Body of pancreas (tissue), 4 donors: ENCODE results near the gene NEK10. TPM values are rescaled to one million over a fixed set of nuclear protein-coding genes. Genes with fewer than 3 reads are reported as not detected.

Experiments used
- ATAC-seq: fragments of 150-250 bp; one replicate; pipeline ENCODE4 v1.9.1; 2016
- DNase-seq, 4 donors: peaks; one replicate each; pipeline ENCODE4 v3.0.0-alpha.2; 2019
- H3K27ac ChIP-seq, 4 donors: fragments of 200-600 bp; sonication (generic); 1 replicate in 3 of 4; 2 replicates in 1 of 4; pipeline versions ENCODE4 v1.5.1 to v1.6.1; 2016 to 2019; ENCODE audit warnings: mild to moderate bottlenecking in 1 of 4, mixed read lengths in 1 of 4, moderate library complexity in 1 of 4
- H3K27me3 ChIP-seq, 2 donors: fragments of 200-600 bp; sonication (generic); one replicate each; pipeline ENCODE4 v1.6.0; 2016; ENCODE audit warnings: mild to moderate bottlenecking in 1 of 2
- H3K36me3 ChIP-seq, 2 donors: fragments of 200-600 bp; sonication (generic); replicated peaks in 1 of 2; 2 replicates each; pipeline ENCODE4 v1.5.1; 2016; ENCODE audit warnings: low read depth in 2 of 2; ENCODE audit not compliant: insufficient read depth in 1 of 2
- H3K4me1 ChIP-seq: fragments of 200-600 bp; sonication (generic); one replicate; pipeline ENCODE4 v1.6.0; 2016
- H3K4me3 ChIP-seq, 2 donors: fragments of 200-600 bp; sonication (generic); 1 replicate in 1 of 2; 2 replicates in 1 of 2; pipeline ENCODE4 v1.5.1; 2016 to 2019
- H3K9me3 ChIP-seq, 3 donors: fragments of 200-600 bp; sonication (generic); 1 replicate in 2 of 3; 2 replicates in 1 of 3; pipeline ENCODE4 v1.5.1; 2016
- CTCF ChIP-seq, 7 experiments: fragments of 450-650 bp in 4 of 7; fragments of 200-600 bp in 3 of 7; sonication (generic) in 3 of 7; IDR thresholded peaks; one replicate each; pipeline ENCODE4 v1.5.1; 2016 to 2019; ENCODE audit warnings: antibody characterized with exemption in 7 of 7
- POLR2A ChIP-seq, 3 donors: fragments of 450-650 bp; IDR thresholded peaks; one replicate each; pipeline ENCODE4 v1.6.1; 2016; ENCODE audit warnings: antibody characterized with exemption in 3 of 3, mild to moderate bottlenecking in 2 of 3
- WGBS, 2 donors: methylation state at CpG; one replicate each; pipeline ENCODE4 v1.1.5; 2017; 5-methylcytosine and 5-hydroxymethylcytosine counted together
- intact Hi-C: fragments of 100-400 bp; cut with DNase I; formaldehyde crosslinking; loops from one replicate; pipeline ENCODE4 v1.15.1; 2023
- total RNA-seq, 2 donors: library from RNA; depleted of rRNA; stranded (reverse); fragments of >200 nt; gene quantifications; one replicate each; pipeline ENCODE4 v1.1.0, GENCODE V29; 2016

Gene NEK10
- total RNA-seq, 2 donors from 2014 or later: 0.33 to 0.78 TPM

GRCh38 chr3:27315003-27315402 is 54.2 kb downstream of the NEK10 start:
- H3K27me3 ChIP-seq: no peaks in the 10 kb centered on the region
- H3K27ac ChIP-seq: no peak overlapping the region
- no peak for DNase-seq
- H3K36me3 ChIP-seq: no peaks in the 10 kb centered on the region
- no peaks in the 10 kb centered on the region for H3K9me3 ChIP-seq
- 59 to 62% methylated on average over 2 of the region's 2 CpGs for WGBS, 2 donors
- ATAC-seq: no peak
- peaks cover 7% of the 10 kb centered on the region for H3K4me1 ChIP-seq
- no peak overlapping the region for H3K4me3 ChIP-seq
- no peak for TF ChIP-seq POLR2A (IDR thresholded peaks at IDR 0.05)
- intact Hi-C loops: no loop called here

- DNase-seq: peak in 1 of 4 donors; percentile 8
- H3K9me3 ChIP-seq: no peaks in the 10 kb centered on the region
- no peaks in the 10 kb centered on the region for H3K36me3 ChIP-seq
- intact Hi-C loops: no loop called here
- no peak overlapping the region for H3K4me3 ChIP-seq
- no peak for TF ChIP-seq POLR2A (IDR thresholded peaks at IDR 0.05)
- peak; percentile 61 to 79 (median 74) for TF ChIP-seq CTCF (IDR thresholded peaks at IDR 0.05)
- H3K27ac ChIP-seq: no peak overlapping the region
- no peaks in the 10 kb centered on the region for H3K4me1 ChIP-seq
- 25% methylated on average over 5 of the region's 5 CpGs for WGBS, 2 donors
- ATAC-seq: peak; percentile 74
- H3K27me3 ChIP-seq: no peaks in the 10 kb centered on the region
These were observed 57.0 kb downstream of the NEK10 start for GRCh38 chr3:27312044-27312668.

GRCh38 chr3:27311400-27311799 is 57.8 kb downstream of the NEK10 start:
- H3K27me3 ChIP-seq: no peaks in the 10 kb centered on the region
- 62% methylated on average over 5 of the region's 5 CpGs for WGBS, 2 donors
- H3K4me3 ChIP-seq: no peak overlapping the region
- DNase-seq: no peak
- no peaks in the 10 kb centered on the region for H3K4me1 ChIP-seq
- H3K9me3 ChIP-seq: no peaks in the 10 kb centered on the region
- intact Hi-C loops: no loop called here
- H3K36me3 ChIP-seq: no peaks in the 10 kb centered on the region
- no peak for ATAC-seq
- TF ChIP-seq CTCF (IDR thresholded peaks at IDR 0.05) (no peak), POLR2A (IDR thresholded peaks at IDR 0.05) (no peak)
- H3K27ac ChIP-seq: no peak overlapping the region

GRCh38 chr3:27310688-27311087 is 58.5 kb downstream of the NEK10 start:
- ATAC-seq (no peak), DNase-seq (no peak)
- WGBS, 2 donors: 61 to 66% methylated on average over 2 of the region's 2 CpGs
- H3K27me3 ChIP-seq: no peaks in the 10 kb centered on the region
- no peaks in the 10 kb centered on the region for H3K9me3 ChIP-seq
- intact Hi-C loops: no loop called here
- TF ChIP-seq CTCF (IDR thresholded peaks at IDR 0.05) (no peak), POLR2A (IDR thresholded peaks at IDR 0.05) (no peak)
- no peak overlapping the region for H3K27ac ChIP-seq
- H3K36me3 ChIP-seq: no peaks in the 10 kb centered on the region
- H3K4me1 ChIP-seq: no peaks in the 10 kb centered on the region
- H3K4me3 ChIP-seq: no peak overlapping the region

GRCh38 chr3:27307566-27307965 is 61.6 kb downstream of the NEK10 start:
- H3K4me1 ChIP-seq: no peaks in the 10 kb centered on the region
- H3K27me3 ChIP-seq: no peaks in the 10 kb centered on the region
- TF ChIP-seq CTCF (IDR thresholded peaks at IDR 0.05) (no peak), POLR2A (IDR thresholded peaks at IDR 0.05) (no peak)
- H3K27ac ChIP-seq: no peak overlapping the region
- ATAC-seq (no peak), DNase-seq (no peak)
- WGBS, 2 donors: 48 to 67% methylated on average over 1 of the region's 1 CpG
- no peaks in the 10 kb centered on the region for H3K36me3 ChIP-seq
- no peak overlapping the region for H3K4me3 ChIP-seq
- intact Hi-C loops: loop anchor here (10.0 kb wide), 1 partner anchor 167 kb away; no protein-coding TSS in a partner anchor
- H3K9me3 ChIP-seq: no peaks in the 10 kb centered on the region
